GM18505 (cell line): ENCODE results near the gene PUM2.
"Not testable (repeated sequence)": the region's sequence is repeated elsewhere in the genome, so short reads cannot be mapped to it uniquely, and the experiment has no call there.

Experiments
- ATAC-seq: cut with Tn5 transposase; IDR thresholded peaks from one replicate; pipeline ENCODE4 v1.9.1; 2021; ENCODE audit not compliant: unreplicated experiment
- POLR2A ChIP-seq: IDR thresholded peaks from 4 replicates; pipeline ENCODE4 v1.6.1; 2011; ENCODE audit warnings: borderline replicate concordance; ENCODE audit not compliant: insufficient read depth, insufficient read length; ENCODE audit errors: extremely low read depth

Gene PUM2

DNA sequence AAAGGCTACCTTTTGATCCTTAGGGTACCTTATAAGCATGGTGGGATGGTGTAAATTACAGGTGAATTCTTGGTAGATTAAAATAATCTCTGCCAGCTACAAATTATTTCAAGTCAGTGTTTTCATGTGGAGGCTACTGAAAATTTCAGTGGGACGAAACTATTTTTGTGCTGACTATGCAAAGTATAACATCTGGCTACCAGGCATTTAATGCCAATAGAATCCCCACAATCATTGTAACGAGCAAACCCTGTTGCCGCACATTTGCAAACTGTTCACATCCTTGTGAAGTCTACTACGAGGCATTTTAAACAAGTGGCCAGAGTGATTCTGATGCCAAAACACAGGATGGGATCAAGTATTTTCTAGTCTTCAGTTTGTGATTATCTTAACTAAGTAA lies 77.6 kb downstream of the PUM2 start:
- TF ChIP-seq POLR2A = no peak
- ATAC-seq = no peak

DNA sequence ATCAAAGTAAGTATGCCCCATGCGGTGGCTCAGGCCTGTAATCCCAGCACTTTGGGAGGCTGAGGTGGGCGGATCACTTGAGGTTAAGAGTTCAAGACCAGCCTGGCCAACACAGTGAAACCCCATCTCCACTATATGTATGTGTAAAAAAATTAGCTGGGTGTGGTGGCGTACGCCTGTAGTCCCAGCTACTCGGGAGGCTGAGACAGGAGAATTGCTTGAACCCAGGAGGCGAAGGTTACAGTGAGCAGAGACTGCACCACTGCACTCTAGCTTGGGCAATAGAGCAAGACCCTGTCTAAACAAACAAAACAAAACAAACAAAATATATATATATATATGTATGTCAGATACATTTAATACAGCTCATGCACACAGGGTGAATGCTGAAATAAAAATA lies 82.3 kb downstream of the PUM2 start:
- not testable (repeated sequence) for ATAC-seq

DNA sequence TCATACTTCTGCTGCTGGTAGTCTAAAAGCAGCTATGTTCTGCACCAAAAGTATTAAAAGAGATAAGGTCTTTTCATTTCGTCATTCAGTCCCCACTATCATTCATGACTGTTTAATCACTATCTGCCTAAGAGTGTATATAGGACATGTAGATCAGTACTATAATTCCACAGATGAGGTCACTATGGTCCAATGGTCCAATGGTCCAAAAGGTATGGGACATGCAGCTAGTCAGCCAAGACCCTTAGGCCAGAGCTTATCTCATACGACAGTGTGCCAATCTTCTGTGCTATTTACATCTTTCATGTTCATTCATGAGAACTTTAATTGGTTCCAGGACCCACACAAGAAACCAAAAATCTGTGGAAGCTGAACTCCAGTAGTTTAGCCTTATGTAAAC lies 83.1 kb downstream of the PUM2 start:
- no peak for TF ChIP-seq POLR2A
- no peak for ATAC-seq

GRCh38 chr2:20264629-20265028 lies 86.0 kb downstream of the PUM2 start:
- no peak for ATAC-seq
- TF ChIP-seq POLR2A = no peak

DNA sequence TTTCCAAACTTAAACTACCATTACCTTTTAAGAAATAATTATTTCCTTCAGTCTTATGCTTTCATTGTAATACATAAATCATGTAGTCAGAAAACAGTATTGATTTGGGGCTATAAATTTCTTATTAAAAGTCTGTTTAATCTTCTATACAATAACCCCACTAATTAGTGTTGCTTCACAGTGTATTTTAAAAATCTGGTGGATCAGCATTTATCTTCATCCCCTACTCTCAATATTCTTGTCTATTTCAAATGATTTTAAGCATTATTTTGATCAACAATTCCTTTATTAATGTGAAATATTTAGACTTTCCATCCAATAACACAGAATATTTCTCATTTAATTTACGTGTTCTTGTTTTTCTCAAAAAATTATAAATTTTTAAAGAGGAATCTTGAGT lies 93.2 kb downstream of the PUM2 start:
- no peak for ATAC-seq
- TF ChIP-seq POLR2A = no peak

DNA sequence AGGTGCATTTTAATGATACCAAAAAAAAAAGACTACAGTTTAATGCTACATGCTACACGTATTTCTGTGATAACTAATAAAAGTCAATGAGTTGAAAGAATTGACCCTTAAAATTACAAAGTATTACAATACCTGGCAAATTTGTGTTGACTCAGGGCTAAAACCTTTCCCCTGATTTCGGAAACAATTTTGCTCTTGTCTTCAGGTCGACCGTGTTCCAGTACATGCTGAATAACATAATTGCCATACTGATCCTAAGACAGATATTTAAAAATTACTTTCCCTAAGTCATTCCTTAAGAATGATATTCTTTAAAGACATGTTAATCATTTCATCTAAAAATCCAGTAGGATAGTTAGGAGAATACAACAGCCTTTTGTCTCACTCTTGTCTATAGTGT lies 95.9 kb downstream of the PUM2 start:
- ATAC-seq = no peak
- TF ChIP-seq POLR2A = no peak

- TF ChIP-seq POLR2A = no peak
- no peak for ATAC-seq
Observed at GRCh38 chr2:20250436-20250835, 100.2 kb downstream of the PUM2 start.

- ATAC-seq = no peak
- no peak for TF ChIP-seq POLR2A
Observed at GRCh38 chr2:20249170-20249569, 101.5 kb downstream of the PUM2 start.

GRCh38 chr2:20247084-20247483 lies 103.6 kb downstream of the PUM2 start:
- TF ChIP-seq POLR2A = peak; percentile 33
- ATAC-seq = no peak

GRCh38 chr2:20243637-20244036 lies 107.0 kb downstream of the PUM2 start:
- ATAC-seq = not testable (repeated sequence)

DNA sequence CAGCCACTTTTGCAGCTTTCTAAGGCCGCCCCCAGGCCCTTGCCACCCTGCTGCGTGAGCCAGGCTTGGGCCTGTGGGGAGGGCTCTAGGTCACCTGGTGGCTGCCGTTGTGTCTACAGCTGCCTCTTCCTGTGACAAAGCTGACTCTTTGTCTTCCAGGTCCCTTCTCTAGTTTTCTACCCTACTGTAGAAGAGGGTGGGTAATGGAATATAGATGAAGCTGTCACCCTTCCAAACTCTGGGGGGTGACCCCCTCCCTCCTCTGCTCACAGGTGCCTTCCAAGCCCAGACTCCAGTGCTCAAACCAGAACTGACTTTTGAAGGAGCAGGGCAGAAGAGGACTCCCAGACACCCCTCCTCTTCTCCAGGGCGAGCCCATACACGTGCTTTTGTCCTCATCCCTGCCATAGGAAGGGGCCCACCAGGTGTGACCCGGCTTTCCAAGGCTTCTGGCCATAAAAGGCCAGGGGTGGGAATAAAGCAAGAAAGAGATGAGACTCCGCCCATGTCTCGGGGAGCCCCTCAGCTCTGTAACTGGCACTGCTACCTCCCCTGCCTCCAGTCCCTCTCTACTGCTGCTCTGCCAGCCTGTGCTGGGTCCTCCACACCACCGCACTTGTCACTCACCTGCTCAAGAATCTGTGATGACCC lies 107.8 kb downstream of the PUM2 start:
- no peak for TF ChIP-seq POLR2A
- no peak for ATAC-seq

GRCh38 chr2:20241973-20242726 lies 108.5 kb downstream of the PUM2 start:
- no peak for TF ChIP-seq POLR2A
- ATAC-seq = no peak

DNA sequence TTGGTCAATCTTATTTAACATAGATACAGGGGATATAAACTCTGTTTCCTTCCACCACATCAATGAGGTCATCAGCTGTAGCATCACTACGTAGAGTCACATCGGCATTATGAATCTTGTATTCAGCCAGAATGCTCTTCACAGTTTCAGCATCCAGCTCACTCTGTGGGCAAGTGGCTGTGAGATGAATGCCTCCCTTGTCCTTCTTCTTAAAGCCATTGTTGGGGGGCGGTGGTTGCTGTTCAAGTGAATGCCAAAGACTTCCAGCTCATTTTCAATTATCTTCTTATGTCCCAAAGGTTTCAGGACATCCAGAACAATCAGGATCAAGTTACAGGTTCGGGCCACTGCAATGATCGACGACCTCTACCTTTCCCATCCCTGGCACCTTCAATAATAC lies 110.4 kb downstream of the PUM2 start:
- ATAC-seq = not testable (repeated sequence)

DNA sequence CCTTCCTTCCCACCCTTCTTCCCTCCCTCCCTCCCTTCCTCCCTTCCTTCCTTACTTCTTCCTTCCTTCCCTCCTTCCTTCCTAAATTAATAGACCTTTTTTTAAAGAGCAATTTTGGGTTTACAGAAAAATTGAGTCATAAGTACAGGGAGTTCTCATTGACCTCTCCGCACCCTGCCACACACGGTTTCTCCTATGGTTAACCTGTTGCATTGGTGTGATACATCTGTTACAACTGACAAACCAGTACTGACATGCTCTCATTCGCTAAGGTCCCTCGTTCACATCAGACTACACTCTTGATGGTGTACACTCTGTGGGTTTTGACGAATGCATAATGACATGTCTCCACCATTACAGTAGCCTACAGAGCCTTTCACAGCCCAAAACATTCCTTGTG lies 114.1 kb downstream of the PUM2 start:
- TF ChIP-seq POLR2A = no peak
- no peak for ATAC-seq
